ENCODE results near the gene SLC39A10. TPM values are rescaled to one million over a fixed set of nuclear protein-coding genes. Genes with fewer than 3 reads are reported as not detected.

The SLC39A10 gene
- total RNA-seq, 1 donor from 2014 or later, result 46.6 TPM

GRCh38 chr2:195619590-195619989, 37.4 kb upstream of the SLC39A10 start:
- no peaks in the 10 kb centered on the region for H3K36me3 ChIP-seq (ENCODE audit: control insufficient read depth, insufficient read depth, low read length)
- DNase-seq (ENCODE audit: low read depth), result no peak
- H3K4me3 ChIP-seq (ENCODE audit: low read depth, low read length), result no peak overlapping the region
- no peaks in the 10 kb centered on the region for H3K27me3 ChIP-seq (ENCODE audit: control insufficient read depth, insufficient read depth, low read length)
- no peak for TF ChIP-seq CTCF (IDR thresholded peaks at IDR 0.05; ENCODE audit: insufficient read depth, low read length, poor library complexity, severe bottlenecking)

- Histone ChIP-seq H3K4me3 (ENCODE audit: low read depth, low read length) (no peak overlapping the region), H3K36me3 (ENCODE audit: control insufficient read depth, insufficient read depth, low read length) (no peaks in the 10 kb centered on the region), H3K27me3 (ENCODE audit: control insufficient read depth, insufficient read depth, low read length) (no peaks in the 10 kb centered on the region)
- TF ChIP-seq CTCF (IDR thresholded peaks at IDR 0.05; ENCODE audit: insufficient read depth, low read length, poor library complexity, severe bottlenecking), result no peak
- DNase-seq (ENCODE audit: low read depth), result no peak
Measured at GRCh38 chr2:195620501-195620900, 36.5 kb upstream of the SLC39A10 start.

GRCh38 chr2:195622966-195623365, 34.1 kb upstream of the SLC39A10 start:
- Histone ChIP-seq H3K27me3 (ENCODE audit: control insufficient read depth, insufficient read depth, low read length) (no peaks in the 10 kb centered on the region), H3K4me3 (ENCODE audit: low read depth, low read length) (no peak overlapping the region)
- TF ChIP-seq CTCF (IDR thresholded peaks at IDR 0.05; ENCODE audit: insufficient read depth, low read length, poor library complexity, severe bottlenecking), result no peak

GRCh38 chr2:195626507-195626906, 30.5 kb upstream of the SLC39A10 start:
- DNase-seq (ENCODE audit: low read depth), result no peak
- H3K4me3 ChIP-seq (ENCODE audit: low read depth, low read length), result no peak overlapping the region
- TF ChIP-seq CTCF (IDR thresholded peaks at IDR 0.05; ENCODE audit: insufficient read depth, low read length, poor library complexity, severe bottlenecking), result no peak
- no peaks in the 10 kb centered on the region for H3K27me3 ChIP-seq (ENCODE audit: control insufficient read depth, insufficient read depth, low read length)
- H3K36me3 ChIP-seq (ENCODE audit: control insufficient read depth, insufficient read depth, low read length), result no peaks in the 10 kb centered on the region

More at GRCh38 chr2:195622966-195623365, 34.1 kb upstream of the SLC39A10 start:
- DNase-seq (ENCODE audit: low read depth), result peak; percentile 65
- no peaks in the 10 kb centered on the region for H3K36me3 ChIP-seq (ENCODE audit: control insufficient read depth, insufficient read depth, low read length)

GRCh38 chr2:195628666-195629065, 28.4 kb upstream of the SLC39A10 start:
- DNase-seq (ENCODE audit: low read depth), result no peak
- TF ChIP-seq CTCF (IDR thresholded peaks at IDR 0.05; ENCODE audit: insufficient read depth, low read length, poor library complexity, severe bottlenecking), result no peak
- Histone ChIP-seq H3K36me3 (ENCODE audit: control insufficient read depth, insufficient read depth, low read length) (no peaks in the 10 kb centered on the region), H3K27me3 (ENCODE audit: control insufficient read depth, insufficient read depth, low read length) (no peaks in the 10 kb centered on the region), H3K4me3 (ENCODE audit: low read depth, low read length) (no peak overlapping the region)

- TF ChIP-seq CTCF (IDR thresholded peaks at IDR 0.05; ENCODE audit: insufficient read depth, low read length, poor library complexity, severe bottlenecking), result no peak
- no peak for DNase-seq (ENCODE audit: low read depth)
- H3K4me3 ChIP-seq (ENCODE audit: low read depth, low read length), result no peak overlapping the region
- H3K27me3 ChIP-seq (ENCODE audit: control insufficient read depth, insufficient read depth, low read length), result no peaks in the 10 kb centered on the region
- H3K36me3 ChIP-seq (ENCODE audit: control insufficient read depth, insufficient read depth, low read length), result no peaks in the 10 kb centered on the region
Measured at GRCh38 chr2:195632856-195633572, 24.0 kb upstream of the SLC39A10 start.

All from kidney epithelial cell (primary cell).